K562 (cell line): ENCODE measurements around the gene KCTD21. TPM values are rescaled to one million over a fixed set of nuclear protein-coding genes. Genes with fewer than 3 reads are reported as not detected.
A peak's percentile ranks its signal among the peaks of the same experiment; 100 is the strongest.

Experiments used
- CHD4 ChIP-seq: fragments of 200-600 bp; sonication (generic); IDR thresholded peaks from 3 replicates; pipeline ENCODE4 v1.6.1; 2012; ENCODE audit warnings: low read depth, mild to moderate bottlenecking, mixed read lengths, low read length, inconsistent platforms; ENCODE audit not compliant: insufficient read depth, insufficient replicate concordance, poor library complexity, severe bottlenecking
- DACH1 ChIP-seq: fragments of 450-650 bp; IDR thresholded peaks from 2 replicates; pipeline ENCODE4 v1.6.1; 2018; ENCODE audit not compliant: partially characterized antibody
- DPF2 ChIP-seq: fragments of 450-650 bp; IDR thresholded peaks from 2 replicates; pipeline ENCODE4 v1.6.1; 2016
- FOSL1 ChIP-seq: fragments of 200-800 bp; sonication (Bioruptor generic); conservative IDR thresholded peaks from 2 replicates; pipeline ENCODE4 v1.6.1; 2016; ENCODE audit warnings: missing genetic modification characterization, missing compliant biosample characterization
- FOXM1 ChIP-seq, 2 experiments: fragments of 450-650 bp in 1 of 2; sonication (generic) in 1 of 2; formaldehyde crosslinking in 1 of 2; IDR thresholded peaks; 2 replicates each; pipeline versions ENCODE4 v1.6.1 to v1.9.0; 2017 to 2022; ENCODE audit warnings: low read depth in 2 of 2, mild to moderate bottlenecking in 2 of 2, missing genetic modification reagents in 1 of 2, moderate library complexity in 1 of 2
- HOXB6 ChIP-seq: fragments of 250-450 bp; sonication (Bioruptor Pico); IDR thresholded peaks from 2 replicates; pipeline ENCODE4 v1.5.1; 2022; ENCODE audit warnings: mild to moderate bottlenecking, borderline replicate concordance
- JUN ChIP-seq, 2 experiments: sonication (generic) in 1 of 2; formaldehyde crosslinking in 1 of 2; IDR thresholded peaks; 2 replicates each; pipeline versions ENCODE4 v1.6.1 to v1.8.0; 2012 to 2022; ENCODE audit warnings: borderline replicate concordance in 2 of 2, mild to moderate bottlenecking in 2 of 2, improper control_type of control experiment in 1 of 2, low read depth in 1 of 2, low read length in 1 of 2, missing genetic modification reagents in 1 of 2
- MIER1 ChIP-seq: fragments of 450-650 bp; IDR thresholded peaks from 2 replicates; pipeline ENCODE4 v1.6.1; 2016; ENCODE audit warnings: antibody characterized with exemption, mild to moderate bottlenecking, low read depth
- RBM25 ChIP-seq: fragments of 200-400 bp; formaldehyde crosslinking; IDR thresholded peaks from 2 replicates; pipeline ENCODE4 v1.6.1; 2018; ENCODE audit warnings: low read length, low read depth, moderate library complexity; ENCODE audit not compliant: severe bottlenecking
- RCOR1 ChIP-seq, 2 experiments: IDR thresholded peaks; 2 replicates each; pipeline ENCODE4 v1.6.1; 2012; ENCODE audit warnings: low read depth in 2 of 2, low read length in 2 of 2, borderline replicate concordance in 1 of 2, improper control_type of control experiment in 1 of 2
- SMAD1 ChIP-seq: fragments of 150-350 bp; IDR thresholded peaks from 2 replicates; pipeline ENCODE4 v1.6.1; 2014; ENCODE audit warnings: low read length, low read depth; ENCODE audit not compliant: partially characterized antibody
- polyA plus RNA-seq, 8 experiments: library from polyadenylated mRNA; depleted of rRNA in 4 of 8; stranded (reverse) in 5 of 8; unstranded in 3 of 8; fragments of >200 nt; fragmentation: Nextera tagmentation in 2 of 8; fragmentation: Illumina TruSeq in 1 of 8; extraction: Ambion mirVana in 2 of 8; extraction: Trizol in 1 of 8; gene quantifications; 2 replicates each; pipeline versions ENCODE4 v1.2.1 to v1.2.3, GENCODE V29; 2011 to 2014; ENCODE audit warnings: inconsistent platforms in 1 of 8, missing spikeins in 1 of 8
- total RNA-seq, 7 experiments: library from RNA; depleted of rRNA in 6 of 7; stranded (reverse); fragments of >200 nt in 6 of 7; fragmentation: Illumina TruSeq in 2 of 7; extraction: Trizol in 2 of 7; gene quantifications; 2 replicates each; pipeline versions ENCODE4 v1.2.1 to v1.2.3, GENCODE V29; 2011 to 2021; ENCODE audit warnings: low replicate concordance in 1 of 7
- TF ChIP-seq, protein P1 (sequence below): fragments of 250-450 bp; sonication (Bioruptor Pico); IDR thresholded peaks from 2 replicates; pipeline ENCODE4 v1.5.1; 2021; ENCODE audit warnings: mild to moderate bottlenecking
- TF ChIP-seq, protein P2 (sequence below): fragments of 250-450 bp; sonication (Bioruptor Pico); IDR thresholded peaks from 2 replicates; pipeline ENCODE4 v1.4.0; 2020; ENCODE audit warnings: borderline replicate concordance
- TF ChIP-seq, protein P3 (sequence below): fragments of 450-650 bp; formaldehyde crosslinking; IDR thresholded peaks from 2 replicates; pipeline ENCODE4 v1.4.0; 2022; ENCODE audit warnings: mild to moderate bottlenecking, moderate library complexity

The KCTD21 gene
- total and polyA plus RNA-seq, 9 of the 15 experiments (the other 6 are each of a cell fraction or from before 2014, with no cell fraction given), result 0.34 to 5.4 (median 1.9) TPM

DNA sequence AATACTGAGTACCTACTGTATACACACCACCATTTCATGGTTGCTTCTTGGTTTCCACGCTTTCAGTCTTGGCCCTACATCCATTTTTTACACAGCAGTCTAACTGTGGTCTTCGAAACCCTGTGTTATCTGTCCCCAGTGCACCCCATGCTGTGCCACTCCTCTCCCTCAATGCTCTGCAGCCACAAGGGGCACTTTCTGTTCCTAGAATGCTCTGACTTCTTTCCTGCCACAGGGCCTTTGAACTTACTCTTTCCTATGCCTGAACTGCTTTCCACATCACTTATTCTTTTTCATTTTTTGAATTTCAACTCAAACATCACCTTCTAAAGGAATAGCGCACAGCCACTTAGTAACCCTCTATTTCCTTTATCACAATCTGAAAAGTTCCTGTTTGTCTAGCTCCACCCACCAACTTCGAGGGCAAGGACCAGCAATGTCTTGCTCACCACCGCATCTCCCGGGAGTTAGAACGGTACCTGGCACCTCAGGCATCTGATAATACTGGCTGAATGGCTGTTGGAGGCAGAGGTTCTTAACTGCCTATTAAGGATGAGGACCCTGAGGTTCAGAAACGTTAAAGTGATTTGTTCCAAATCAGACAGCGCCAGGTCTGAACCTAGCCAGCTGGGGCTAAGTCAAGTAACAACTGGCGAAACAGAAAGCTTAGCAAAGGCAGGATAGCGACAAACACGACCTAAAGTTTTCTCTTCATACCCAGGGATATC is 49.6 kb downstream of the KCTD21 start (continued):
- no peak for TF ChIP-seq JUN (IDR thresholded peaks at IDR 0.05; ENCODE audit: borderline replicate concordance, low read depth, low read length)
- no peak for TF ChIP-seq JUN (CRISPR knock-in tag; IDR thresholded peaks at IDR 0.05; ENCODE audit: borderline replicate concordance)
- TF ChIP-seq DACH1, result peak; percentile 15
- TF ChIP-seq, protein P1, sequence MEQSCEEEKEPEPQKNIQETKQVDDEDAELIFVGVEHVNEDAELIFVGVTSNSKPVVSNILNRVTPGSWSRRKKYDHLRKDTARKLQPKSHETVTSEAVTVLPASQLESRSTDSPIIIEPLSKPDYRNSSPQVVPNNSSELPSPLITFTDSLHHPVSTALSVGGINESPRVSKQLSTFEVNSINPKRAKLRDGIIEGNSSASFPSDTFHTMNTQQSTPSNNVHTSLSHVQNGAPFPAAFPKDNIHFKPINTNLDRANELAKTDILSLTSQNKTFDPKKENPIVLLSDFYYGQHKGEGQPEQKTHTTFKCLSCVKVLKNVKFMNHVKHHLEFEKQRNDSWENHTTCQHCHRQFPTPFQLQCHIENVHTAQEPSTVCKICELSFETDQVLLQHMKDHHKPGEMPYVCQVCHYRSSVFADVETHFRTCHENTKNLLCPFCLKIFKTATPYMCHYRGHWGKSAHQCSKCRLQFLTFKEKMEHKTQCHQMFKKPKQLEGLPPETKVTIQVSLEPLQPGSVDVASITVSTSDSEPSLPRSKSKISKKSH (CRISPR knock-in tag), result no peak
- TF ChIP-seq CHD4, result peak; percentile 54
- TF ChIP-seq SMAD1, result no peak
- TF ChIP-seq, protein P2, sequence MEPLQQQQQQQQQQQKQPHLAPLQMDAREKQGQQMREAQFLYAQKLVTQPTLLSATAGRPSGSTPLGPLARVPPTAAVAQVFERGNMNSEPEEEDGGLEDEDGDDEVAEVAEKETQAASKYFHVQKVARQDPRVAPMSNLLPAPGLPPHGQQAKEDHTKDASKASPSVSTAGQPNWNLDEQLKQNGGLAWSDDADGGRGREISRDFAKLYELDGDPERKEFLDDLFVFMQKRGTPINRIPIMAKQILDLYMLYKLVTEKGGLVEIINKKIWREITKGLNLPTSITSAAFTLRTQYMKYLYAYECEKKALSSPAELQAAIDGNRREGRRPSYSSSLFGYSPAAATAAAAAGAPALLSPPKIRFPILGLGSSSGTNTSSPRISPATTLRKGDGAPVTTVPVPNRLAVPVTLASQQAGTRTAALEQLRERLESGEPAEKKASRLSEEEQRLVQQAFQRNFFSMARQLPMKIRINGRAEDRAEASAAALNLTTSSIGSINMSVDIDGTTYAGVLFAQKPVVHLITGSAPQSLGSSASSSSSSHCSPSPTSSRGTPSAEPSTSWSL (CRISPR knock-in tag), result no peak
- peak; percentile 97 for TF ChIP-seq RBM25
- peak in 1 of 2 experiments; percentile 76; a peak in 3 of 4 replicates for TF ChIP-seq RCOR1 (IDR thresholded peaks at IDR 0.05; ENCODE audit: borderline replicate concordance in 1 of 2, low read depth in 2 of 2, low read length in 2 of 2)
- TF ChIP-seq FOSL1 (tag), result peak; percentile 10; the same call in 1 of the 2 replicates
- TF ChIP-seq MIER1, result no peak
- TF ChIP-seq DPF2, result peak; percentile 56; the same call in 1 of the 2 replicates
- TF ChIP-seq FOXM1 (IDR thresholded peaks at IDR 0.05; ENCODE audit: low read depth), result 0 out of 2 replicates have a peak, but pooled peaks have one; percentile 12
- TF ChIP-seq FOXM1 (CRISPR knock-in tag; IDR thresholded peaks at IDR 0.05; ENCODE audit: low read depth), result no peak
- TF ChIP-seq, protein P3, sequence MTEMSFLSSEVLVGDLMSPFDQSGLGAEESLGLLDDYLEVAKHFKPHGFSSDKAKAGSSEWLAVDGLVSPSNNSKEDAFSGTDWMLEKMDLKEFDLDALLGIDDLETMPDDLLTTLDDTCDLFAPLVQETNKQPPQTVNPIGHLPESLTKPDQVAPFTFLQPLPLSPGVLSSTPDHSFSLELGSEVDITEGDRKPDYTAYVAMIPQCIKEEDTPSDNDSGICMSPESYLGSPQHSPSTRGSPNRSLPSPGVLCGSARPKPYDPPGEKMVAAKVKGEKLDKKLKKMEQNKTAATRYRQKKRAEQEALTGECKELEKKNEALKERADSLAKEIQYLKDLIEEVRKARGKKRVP (CRISPR knock-in tag), result no peak
- no peak for TF ChIP-seq HOXB6 (CRISPR knock-in tag)
